Stimulated activated effector memory CD8-positive, alpha-beta T cell treated with anti-CD3 and anti-CD28 coated beads, Interleukin-12 subunit alpha, Interleukin-12 subunit beta, amount 100 ng/mL, for 72 hours (primary cell): ENCODE results near the gene EPHA5.

Experiments
- ATAC-seq: fragments of 150-1000 bp; cut with Tn5 transposase; 2 replicates; pipeline ENCODE4 v1.10.0; 2021
- DNase-seq, 2 donors: peaks; one replicate each; pipeline ENCODE4 v3.0.0; 2021 to 2022; ENCODE audit warnings: low spot score in 2 of 2
- H3K27ac Mint-ChIP-seq: one replicate; pipeline ENCODE4 v1.8.0; 2022; ENCODE audit warnings: mild to moderate bottlenecking, mixed read lengths
- H3K36me3 Mint-ChIP-seq: one replicate; pipeline ENCODE4 v1.8.0; 2022; ENCODE audit warnings: mild to moderate bottlenecking, mixed read lengths
- H3K4me1 Mint-ChIP-seq: one replicate; pipeline ENCODE4 v1.8.0; 2022; ENCODE audit warnings: mixed read lengths
- H3K4me3 Mint-ChIP-seq: one replicate; pipeline ENCODE4 v1.8.0; 2022; ENCODE audit warnings: mild to moderate bottlenecking, mixed read lengths
- H3K9me3 Mint-ChIP-seq: one replicate; pipeline ENCODE4 v1.8.0; 2022; ENCODE audit warnings: mixed read lengths

Gene EPHA5

GRCh38 chr4:65670331-65671031, at the start of gene EPHA5:
Gene EPHA5 (minus strand): TSS chr4:65670489. CDS start chr4:65669742, 747 bp downstream.
- Mint-ChIP-seq H3K9me3 (peaks cover 19% of the 10 kb centered on the region), H3K36me3 (no peaks in the 10 kb centered on the region), H3K4me1 (no peaks in the 10 kb centered on the region), H3K4me3 (no peak within 1 kb of the TSS), H3K27ac (no peak within 1 kb of the TSS)
- ATAC-seq (no peak), DNase-seq (no peak)

- no peak for ATAC-seq
- no peaks in the 10 kb centered on the region for H3K4me1 Mint-ChIP-seq
- peaks cover 2% of the 10 kb centered on the region for H3K9me3 Mint-ChIP-seq
- no peak for DNase-seq
- no peak overlapping the region for H3K4me3 Mint-ChIP-seq
- H3K36me3 Mint-ChIP-seq = no peaks in the 10 kb centered on the region
- no peak overlapping the region for H3K27ac Mint-ChIP-seq
Observed at GRCh38 chr4:65719635-65720034, 49.3 kb upstream of the EPHA5 start.

DNA sequence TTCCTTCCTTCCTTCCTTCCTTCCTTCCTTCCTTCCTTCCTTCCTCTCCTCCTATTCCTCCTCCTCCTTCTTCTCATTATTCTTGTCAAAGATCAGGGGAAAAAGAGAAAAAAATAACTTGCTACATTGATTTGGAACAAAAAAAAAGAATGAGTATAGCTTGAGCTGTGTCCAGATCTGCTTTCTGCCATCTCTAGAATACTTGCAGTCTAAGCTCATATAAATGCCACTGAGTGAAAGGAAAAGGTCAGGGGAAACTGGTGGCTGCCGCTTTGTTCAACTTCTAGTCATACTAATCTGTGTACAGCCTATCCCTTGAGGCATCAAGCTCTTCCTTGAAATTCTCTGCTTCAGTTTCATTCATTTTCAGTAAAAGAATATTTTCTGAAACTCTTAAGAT, 28.3 kb upstream of the EPHA5 start:
- Mint-ChIP-seq H3K27ac (no peak overlapping the region), H3K4me3 (no peak overlapping the region), H3K36me3 (no peaks in the 10 kb centered on the region), H3K9me3 (peaks cover 18% of the 10 kb centered on the region), H3K4me1 (no peaks in the 10 kb centered on the region)
- no peak for ATAC-seq
- no peak for DNase-seq

GRCh38 chr4:65696436-65696835, 26.1 kb upstream of the EPHA5 start:
- no peak overlapping the region for H3K4me3 Mint-ChIP-seq
- no peak overlapping the region for H3K27ac Mint-ChIP-seq
- DNase-seq = no peak
- peaks cover 18% of the 10 kb centered on the region for H3K9me3 Mint-ChIP-seq
- no peaks in the 10 kb centered on the region for H3K36me3 Mint-ChIP-seq
- H3K4me1 Mint-ChIP-seq = no peaks in the 10 kb centered on the region
- no peak for ATAC-seq

- no peaks in the 10 kb centered on the region for H3K36me3 Mint-ChIP-seq
- DNase-seq = no peak
Observed at GRCh38 chr4:65671372-65671771, 1.1 kb upstream of the EPHA5 start.

GRCh38 chr4:65670020-65670330, 314 bp downstream of the EPHA5 start:
- ATAC-seq (no peak), DNase-seq (no peak)
- Mint-ChIP-seq H3K4me1 (no peaks in the 10 kb centered on the region), H3K27ac (no peak overlapping the region), H3K9me3 (peaks cover 19% of the 10 kb centered on the region), H3K4me3 (no peak overlapping the region), H3K36me3 (no peaks in the 10 kb centered on the region)

More at GRCh38 chr4:65671372-65671771, 1.1 kb upstream of the EPHA5 start:
- no peak for ATAC-seq
- H3K9me3 Mint-ChIP-seq = peaks cover 19% of the 10 kb centered on the region
- H3K4me1 Mint-ChIP-seq = no peaks in the 10 kb centered on the region
- no peak overlapping the region for H3K27ac Mint-ChIP-seq
- no peak overlapping the region for H3K4me3 Mint-ChIP-seq

GRCh38 chr4:65669111-65670019, 924 bp downstream of the EPHA5 start:
- no peak for DNase-seq
- Mint-ChIP-seq H3K9me3 (peaks cover 19% of the 10 kb centered on the region), H3K4me1 (no peaks in the 10 kb centered on the region), H3K27ac (no peak overlapping the region), H3K36me3 (no peaks in the 10 kb centered on the region), H3K4me3 (no peak overlapping the region)
- ATAC-seq = peak; percentile 8

GRCh38 chr4:65668201-65669089, 1.8 kb downstream of the EPHA5 start:
- no peak overlapping the region for H3K27ac Mint-ChIP-seq
- ATAC-seq = no peak
- no peaks in the 10 kb centered on the region for H3K4me1 Mint-ChIP-seq
- no peak for DNase-seq
- no peaks in the 10 kb centered on the region for H3K36me3 Mint-ChIP-seq
- H3K9me3 Mint-ChIP-seq = peaks cover 19% of the 10 kb centered on the region
- no peak overlapping the region for H3K4me3 Mint-ChIP-seq

DNA sequence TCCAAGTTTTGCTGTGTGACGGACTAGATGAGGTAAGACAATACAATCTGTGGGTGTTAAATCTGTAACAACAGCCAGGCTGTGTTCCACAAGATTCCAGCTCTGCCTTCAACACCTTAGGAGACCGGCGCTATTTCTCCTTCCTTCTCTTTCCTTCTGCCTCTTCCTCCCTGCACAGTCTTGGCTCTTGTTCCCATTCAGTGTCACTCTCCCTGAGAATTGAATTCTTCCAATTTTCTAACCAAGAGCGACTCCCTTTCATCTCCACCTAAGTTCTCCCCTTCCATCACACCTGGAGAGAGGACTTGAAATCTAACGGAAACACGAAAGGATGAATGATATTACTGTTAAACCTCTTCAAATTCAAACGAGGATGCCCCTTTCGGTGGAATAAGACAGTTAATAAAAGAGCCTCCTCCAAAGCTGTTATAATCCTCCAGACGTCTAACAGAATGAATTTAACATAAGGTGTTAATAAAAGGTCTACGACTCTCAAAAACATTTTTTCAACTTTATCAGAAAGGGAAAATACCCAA, 2.7 kb downstream of the EPHA5 start:
- Mint-ChIP-seq H3K4me3 (no peak overlapping the region), H3K4me1 (no peaks in the 10 kb centered on the region), H3K9me3 (peaks cover 19% of the 10 kb centered on the region), H3K36me3 (no peaks in the 10 kb centered on the region), H3K27ac (no peak overlapping the region)
- DNase-seq (no peak), ATAC-seq (no peak)

- H3K36me3 Mint-ChIP-seq = no peaks in the 10 kb centered on the region
- no peak for DNase-seq
- peaks cover 23% of the 10 kb centered on the region for H3K9me3 Mint-ChIP-seq
- no peak overlapping the region for H3K4me3 Mint-ChIP-seq
- H3K27ac Mint-ChIP-seq = no peak overlapping the region
- no peak for ATAC-seq
- no peaks in the 10 kb centered on the region for H3K4me1 Mint-ChIP-seq
Observed at GRCh38 chr4:65665771-65666523, 4.3 kb downstream of the EPHA5 start.

GRCh38 chr4:65661471-65661870, 8.8 kb downstream of the EPHA5 start:
- H3K36me3 Mint-ChIP-seq = no peaks in the 10 kb centered on the region
- H3K27ac Mint-ChIP-seq = no peak overlapping the region
- H3K9me3 Mint-ChIP-seq = peaks cover 27% of the 10 kb centered on the region
- no peak overlapping the region for H3K4me3 Mint-ChIP-seq
- no peak for DNase-seq
- no peak for ATAC-seq
- no peaks in the 10 kb centered on the region for H3K4me1 Mint-ChIP-seq

DNA sequence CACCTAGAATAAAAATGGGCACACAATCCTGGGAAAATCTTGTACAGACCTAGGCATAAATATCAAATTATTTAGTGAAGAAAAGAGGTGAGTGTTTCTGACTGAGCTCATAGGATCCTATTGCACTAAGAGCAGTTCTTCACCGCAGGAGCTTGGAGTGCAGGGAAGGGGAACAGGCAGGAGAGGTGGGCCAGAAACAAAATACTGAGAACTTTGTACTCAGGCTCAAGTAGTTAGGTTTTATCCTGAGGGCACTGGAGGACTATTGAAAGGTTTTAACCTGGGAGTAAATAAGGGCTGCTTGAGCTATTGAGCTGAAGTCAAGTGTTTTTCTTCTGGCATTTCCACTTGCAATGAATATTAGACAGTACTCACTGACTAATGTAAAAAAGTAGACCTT, 12.2 kb downstream of the EPHA5 start:
- no peaks in the 10 kb centered on the region for H3K4me1 Mint-ChIP-seq
- ATAC-seq (no peak), DNase-seq (no peak)
- H3K36me3 Mint-ChIP-seq = no peaks in the 10 kb centered on the region
- no peak overlapping the region for H3K27ac Mint-ChIP-seq
- no peak overlapping the region for H3K4me3 Mint-ChIP-seq
- H3K9me3 Mint-ChIP-seq = peaks cover 29% of the 10 kb centered on the region

- no peak overlapping the region for H3K27ac Mint-ChIP-seq
- H3K36me3 Mint-ChIP-seq = no peaks in the 10 kb centered on the region
- H3K4me1 Mint-ChIP-seq = no peaks in the 10 kb centered on the region
- H3K4me3 Mint-ChIP-seq = no peak overlapping the region
- H3K9me3 Mint-ChIP-seq = peaks cover 22% of the 10 kb centered on the region
- DNase-seq (no peak), ATAC-seq (no peak)
Observed at GRCh38 chr4:65656008-65656407, 14.3 kb downstream of the EPHA5 start.

DNA sequence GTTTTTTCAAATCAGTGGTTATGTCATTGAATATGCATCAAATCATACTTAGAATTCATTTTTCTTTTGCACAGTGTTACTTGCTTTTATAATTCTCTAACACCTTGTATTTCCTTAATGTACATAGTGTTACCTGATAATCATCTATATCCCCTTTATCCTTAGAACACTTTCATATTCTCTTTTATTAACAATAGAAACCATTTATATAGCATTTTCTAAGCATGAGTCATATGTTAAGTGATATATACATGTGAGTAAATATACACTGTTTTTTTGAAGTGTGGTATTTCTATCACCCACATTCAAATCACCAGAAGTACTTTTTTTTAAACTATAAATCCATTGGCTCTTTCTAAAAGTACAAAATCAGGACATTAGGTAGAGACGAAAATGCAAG, 15.3 kb downstream of the EPHA5 start:
- peaks cover 24% of the 10 kb centered on the region for H3K9me3 Mint-ChIP-seq
- no peaks in the 10 kb centered on the region for H3K36me3 Mint-ChIP-seq
- H3K4me1 Mint-ChIP-seq = no peaks in the 10 kb centered on the region
- ATAC-seq (no peak), DNase-seq (no peak)
- H3K27ac Mint-ChIP-seq = no peak overlapping the region
- H3K4me3 Mint-ChIP-seq = no peak overlapping the region
